ENCODE data around the gene ACLY. TPM values are rescaled to one million over a fixed set of nuclear protein-coding genes. Genes with fewer than 3 reads are reported as not detected.

Gene ACLY
- total and polyA plus RNA-seq, 11 donors: 8.3 to 55.5 (median 34.7) TPM

- peak; percentile 56 to 79 (median 71) for DNase-seq
- 5 to 11% (median 7%) methylated on average over 13 to 26 of the region's 26 CpGs for WGBS, 4 donors
- H3K4me1 ChIP-seq: peaks cover 0 to 38% (median 29%) of the 10 kb centered on the region in 12 donors
- H3K9me3 ChIP-seq: no peaks in the 10 kb centered on the region
- peaks cover 0 to 11% (median 9%) of the 10 kb centered on the region in 9 donors for H3K36me3 ChIP-seq
- no peaks in the 10 kb centered on the region for H3K27me3 ChIP-seq
- intact Hi-C loops (cut with DNase I): loop anchor here in 1 of 10 donors (2.0 kb wide), 1 partner anchor 53 kb away; the partner anchor contains the start of gene KLHL11
- ATAC-seq: peak in 3 of 4 donors; percentile 18 to 27 (median 18)
- TF ChIP-seq POLR2A (IDR thresholded peaks at IDR 0.05): no peak
- no peak for TF ChIP-seq CTCF (IDR thresholded peaks at IDR 0.05)
- peak overlapping the region; percentile 69 to 100 (median 92) for H3K4me3 ChIP-seq
- H3K27ac ChIP-seq: peak overlapping the region; percentile 37 to 94 (median 89)
Observed at GRCh38 chr17:41917679-41918313, 955 bp downstream of the ACLY start.

GRCh38 chr17:41917192-41917591 is 1.6 kb downstream of the ACLY start:
- intact Hi-C loops (cut with DNase I): loop anchor here in 1 of 10 donors (2.0 kb wide), 1 partner anchor 52 kb away; the partner anchor contains the start of gene KLHL11
- peaks cover 0 to 38% (median 29%) of the 10 kb centered on the region in 12 donors for H3K4me1 ChIP-seq
- ATAC-seq (no peak), DNase-seq (no peak)
- peak overlapping the region in 4 of 12 donors; percentile 83 to 94 (median 88) for H3K27ac ChIP-seq
- H3K27me3 ChIP-seq: no peaks in the 10 kb centered on the region
- TF ChIP-seq POLR2A (IDR thresholded peaks at IDR 0.05) (no peak), CTCF (IDR thresholded peaks at IDR 0.05) (no peak)
- peak overlapping the region in 9 of 12 donors; percentile 69 to 100 (median 92) for H3K4me3 ChIP-seq
- H3K36me3 ChIP-seq: peaks cover 0 to 17% (median 15%) of the 10 kb centered on the region in 9 donors
- 36 to 57% (median 49%) methylated on average over 4 of the region's 4 CpGs for WGBS, 4 donors
- H3K9me3 ChIP-seq: no peaks in the 10 kb centered on the region

GRCh38 chr17:41915566-41915965 is 3.2 kb downstream of the ACLY start:
- Histone ChIP-seq H3K27me3 (no peaks in the 10 kb centered on the region), H3K4me3 (no peak overlapping the region), H3K4me1 (peaks cover 0 to 38% (median 29%) of the 10 kb centered on the region in 12 donors), H3K36me3 (peaks cover 0 to 34% (median 31%) of the 10 kb centered on the region in 9 donors), H3K9me3 (no peaks in the 10 kb centered on the region), H3K27ac (no peak overlapping the region)
- DNase-seq (no peak), ATAC-seq (no peak)
- intact Hi-C loops (cut with DNase I): no loop called here
- TF ChIP-seq CTCF (IDR thresholded peaks at IDR 0.05) (no peak), POLR2A (IDR thresholded peaks at IDR 0.05) (no peak)
- 78 to 91% (median 88%) methylated on average over 2 of the region's 2 CpGs for WGBS, 4 donors

- no peaks in the 10 kb centered on the region for H3K9me3 ChIP-seq
- H3K4me1 ChIP-seq: peaks cover 0 to 38% (median 29%) of the 10 kb centered on the region in 12 donors
- WGBS, 4 donors: 87 to 91% (median 90%) methylated on average over 5 of the region's 5 CpGs
- TF ChIP-seq POLR2A (IDR thresholded peaks at IDR 0.05) (no peak), CTCF (IDR thresholded peaks at IDR 0.05) (no peak)
- no peak overlapping the region for H3K27ac ChIP-seq
- intact Hi-C loops (cut with DNase I): no loop called here
- DNase-seq (no peak), ATAC-seq (no peak)
- H3K36me3 ChIP-seq: peaks cover 2 to 39% (median 36%) of the 10 kb centered on the region in 9 donors
- H3K4me3 ChIP-seq: no peak overlapping the region
- no peaks in the 10 kb centered on the region for H3K27me3 ChIP-seq
Observed at GRCh38 chr17:41915020-41915419, 3.7 kb downstream of the ACLY start.

Data from heart left ventricle (tissue), 16 donors.